Limb (tissue), 2 donors: ENCODE measurements around the gene SMTNL1.

Source experiments
- DNase-seq, 2 donors: peaks; one replicate each; pipeline ENCODE4 v3.0.0-alpha.2; 2016; ENCODE audit errors: extremely low spot score in 2 of 2

SMTNL1 gene

GRCh38 chr11:57588046-57588710 lies 50.8 kb downstream of the SMTNL1 start:
- DNase-seq = no peak

- DNase-seq = no peak
Measured at GRCh38 chr11:57596266-57596885, 59.0 kb downstream of the SMTNL1 start.

- peak; percentile 27 to 74 for DNase-seq
Measured at GRCh38 chr11:57597461-57597915, 60.1 kb downstream of the SMTNL1 start, which contains the start of gene SERPING1. Gene SERPING1 (plus strand): TSS chr11:57597685. CDS start chr11:57598271, 586 bp downstream.

GRCh38 chr11:57597916-57598830 lies 60.8 kb downstream of the SMTNL1 start:
- DNase-seq = peak; percentile 83 to 84

GRCh38 chr11:57598831-57599155 lies 61.4 kb downstream of the SMTNL1 start:
- DNase-seq = peak in 1 of 2 donors; percentile 45

GRCh38 chr11:57599381-57599780 lies 62.0 kb downstream of the SMTNL1 start:
- DNase-seq = no peak
